NCI-H1694 (cell line): ENCODE data around the gene CD7.
A peak's percentile ranks its signal among the peaks of the same experiment; 100 is the strongest.
"Not testable (repeated sequence)": the region's sequence is repeated elsewhere in the genome, so short reads cannot be mapped to it uniquely, and the experiment has no call there.

Source experiments
- DNase-seq: peaks from one replicate; lab custom pipeline; 2025; lab: John Stamatoyannopoulos, UW

Gene CD7

GRCh38 chr17:82317394-82318168 is at the start of gene CD7:
CD7 (minus strand) TSS chr17:82317608; CDS start chr17:82317495, 113 bp downstream.
- DNase-seq, result no peak

- no peak for DNase-seq
Observed at GRCh38 chr17:82366749-82367148, 49.3 kb upstream of the CD7 start.

GRCh38 chr17:82365606-82366295 is 48.3 kb upstream of the CD7 start:
- peak; percentile 57 for DNase-seq

- no peak for DNase-seq
Observed at GRCh38 chr17:82361885-82362633, 44.7 kb upstream of the CD7 start.

- DNase-seq, result not testable (repeated sequence)
Observed at GRCh38 chr17:82359451-82360074, 42.2 kb upstream of the CD7 start.

GRCh38 chr17:82358465-82359350 is 41.3 kb upstream of the CD7 start, which contains the start of gene TEX19:
TEX19 (plus strand) TSS chr17:82359247; CDS start chr17:82362151, 2,904 bp downstream.
- DNase-seq, result peak; percentile 59

- no peak for DNase-seq
Observed at GRCh38 chr17:82357394-82357793, 40.0 kb upstream of the CD7 start.

- DNase-seq, result no peak
Observed at GRCh38 chr17:82356845-82357355, 39.5 kb upstream of the CD7 start.

GRCh38 chr17:82355770-82356427 is 38.5 kb upstream of the CD7 start:
- no peak for DNase-seq

GRCh38 chr17:82354804-82355308 is 37.4 kb upstream of the CD7 start:
- no peak for DNase-seq

GRCh38 chr17:82353484-82353883 is 36.1 kb upstream of the CD7 start:
- DNase-seq, result no peak

GRCh38 chr17:82351713-82352488 is 34.5 kb upstream of the CD7 start:
- peak; percentile 96 for DNase-seq

GRCh38 chr17:82351254-82351712 is 33.9 kb upstream of the CD7 start:
- no peak for DNase-seq

GRCh38 chr17:82350182-82351030 is 33.0 kb upstream of the CD7 start:
- no peak for DNase-seq

- no peak for DNase-seq
Observed at GRCh38 chr17:82349287-82349701, 31.9 kb upstream of the CD7 start.

GRCh38 chr17:82348866-82349265 is 31.5 kb upstream of the CD7 start:
- DNase-seq, result no peak

GRCh38 chr17:82348434-82348833 is 31.0 kb upstream of the CD7 start:
- DNase-seq, result no peak

- not testable (repeated sequence) for DNase-seq
Observed at GRCh38 chr17:82347994-82348393, 30.6 kb upstream of the CD7 start.
